WTC11 (cell line): ENCODE data around the gene ATP2B3. TPM values are rescaled to one million over a fixed set of nuclear protein-coding genes. Genes with fewer than 3 reads are reported as not detected.

Experiments
- ATAC-seq: fragments of 200-7000 bp; cut with Tn5 transposase; 2 replicates; pipeline ENCODE4 v1.10.0; 2021; ENCODE audit warnings: mild to moderate bottlenecking, moderate library complexity
- CTCF ChIA-PET: fragments of 300-600 bp; sonication (Branson Sonifier 250); formaldehyde crosslinking; loops from one replicate; lab custom pipeline; 2021; ENCODE audit warnings: antibody characterized with exemption; lab: Charles Lee
- POLR2A ChIA-PET: fragments of 350-600 bp; sonication (Branson Sonifier 250); formaldehyde crosslinking; loops from one replicate; lab custom pipeline; 2021; ENCODE audit warnings: antibody characterized with exemption; lab: Charles Lee
- DNase-seq: peaks from one replicate; pipeline ENCODE4 v3.0.0; 2021; ENCODE audit warnings: low spot score
- H3K27ac Mint-ChIP-seq: 2 replicates; pipeline ENCODE4 v1.8.0; 2021; ENCODE audit warnings: mixed read lengths
- H3K27me3 Mint-ChIP-seq: 2 replicates; pipeline ENCODE4 v1.8.0; 2021; ENCODE audit warnings: low read depth, mild to moderate bottlenecking, moderate library complexity, mixed read lengths
- H3K36me3 Mint-ChIP-seq: 2 replicates; pipeline ENCODE4 v1.8.0; 2021; ENCODE audit warnings: mixed read lengths
- H3K4me1 Mint-ChIP-seq: 2 replicates; pipeline ENCODE4 v1.8.0; 2022; ENCODE audit warnings: mixed read lengths
- H3K4me3 Mint-ChIP-seq: 2 replicates; pipeline ENCODE4 v1.8.0; 2021; ENCODE audit warnings: mild to moderate bottlenecking, moderate library complexity, mixed read lengths
- H3K9me3 Mint-ChIP-seq: 2 replicates; pipeline ENCODE4 v1.8.0; 2021; ENCODE audit warnings: mixed read lengths
- CDX4 ChIP-seq: fragments of 250-450 bp; sonication (Bioruptor Pico); IDR thresholded peaks from 2 replicates; pipeline ENCODE4 v1.9.0; 2021; ENCODE audit warnings: moderate library complexity, mild to moderate bottlenecking, inconsistent platforms, borderline replicate concordance
- CREB1 ChIP-seq: sonication (generic); formaldehyde crosslinking; IDR thresholded peaks from 2 replicates; pipeline ENCODE4 v1.8.0; 2023; ENCODE audit warnings: mild to moderate bottlenecking, missing genetic modification reagents
- ESRRA ChIP-seq: sonication (generic); formaldehyde crosslinking; IDR thresholded peaks from 2 replicates; pipeline ENCODE4 v1.8.1; 2022; ENCODE audit warnings: mild to moderate bottlenecking, missing genetic modification reagents, borderline replicate concordance
- FOXJ3 ChIP-seq: sonication (generic); formaldehyde crosslinking; IDR thresholded peaks from 2 replicates; pipeline ENCODE4 v1.9.0; 2021; ENCODE audit warnings: missing genetic modification reagents, mild to moderate bottlenecking, borderline replicate concordance
- FOXK1 ChIP-seq: sonication (generic); formaldehyde crosslinking; IDR thresholded peaks from 2 replicates; pipeline ENCODE4 v1.8.0; 2022; ENCODE audit warnings: mild to moderate bottlenecking, moderate library complexity, missing genetic modification reagents
- FOXP1 ChIP-seq: sonication (generic); formaldehyde crosslinking; IDR thresholded peaks from 2 replicates; pipeline ENCODE4 v1.8.0; 2022; ENCODE audit warnings: missing genetic modification reagents, mild to moderate bottlenecking, moderate library complexity, borderline replicate concordance
- FOXP4 ChIP-seq: sonication (generic); formaldehyde crosslinking; IDR thresholded peaks from 2 replicates; pipeline ENCODE4 v1.8.0; 2022; ENCODE audit warnings: mild to moderate bottlenecking, missing genetic modification reagents
- GABPB1 ChIP-seq: sonication (generic); formaldehyde crosslinking; IDR thresholded peaks from 2 replicates; pipeline ENCODE4 v1.8.1; 2023; ENCODE audit warnings: mild to moderate bottlenecking, missing genetic modification reagents
- JUN ChIP-seq: sonication (generic); formaldehyde crosslinking; IDR thresholded peaks from 2 replicates; pipeline ENCODE4 v1.8.0; 2023; ENCODE audit warnings: mild to moderate bottlenecking, missing genetic modification reagents
- MLX ChIP-seq: sonication (generic); formaldehyde crosslinking; IDR thresholded peaks from 2 replicates; pipeline ENCODE4 v1.8.1; 2023; ENCODE audit warnings: mild to moderate bottlenecking, missing genetic modification reagents, moderate library complexity
- MXD4 ChIP-seq: fragments of 250-450 bp; sonication (Bioruptor Pico); IDR thresholded peaks from 2 replicates; pipeline ENCODE4 v1.8.0; 2021; ENCODE audit warnings: mild to moderate bottlenecking, moderate library complexity, borderline replicate concordance
- NFATC4 ChIP-seq: fragments of 250-450 bp; sonication (Bioruptor Pico); IDR thresholded peaks from 2 replicates; pipeline ENCODE4 v1.9.0; 2021; ENCODE audit warnings: mild to moderate bottlenecking
- NR2C2 ChIP-seq: sonication (generic); formaldehyde crosslinking; IDR thresholded peaks from 2 replicates; pipeline ENCODE4 v1.8.0; 2022; ENCODE audit warnings: mild to moderate bottlenecking, missing genetic modification reagents
- PRRX2 ChIP-seq: fragments of 250-450 bp; sonication (Bioruptor Pico); IDR thresholded peaks from 2 replicates; pipeline ENCODE4 v1.8.0; 2021; ENCODE audit warnings: mild to moderate bottlenecking
- SMAD3 ChIP-seq: sonication (generic); formaldehyde crosslinking; IDR thresholded peaks from 2 replicates; pipeline ENCODE4 v1.8.0; 2022; ENCODE audit warnings: missing genetic modification reagents, mild to moderate bottlenecking, borderline replicate concordance
- SP1 ChIP-seq: sonication (generic); formaldehyde crosslinking; conservative IDR thresholded peaks from 2 replicates; pipeline ENCODE4 v1.8.1; 2022; ENCODE audit warnings: missing genetic modification reagents
- ZBTB21 ChIP-seq: sonication (generic); formaldehyde crosslinking; IDR thresholded peaks from 2 replicates; pipeline ENCODE4 v1.8.1; 2023; ENCODE audit warnings: mild to moderate bottlenecking, missing genetic modification reagents, borderline replicate concordance
- ZNF532 ChIP-seq: fragments of 250-450 bp; sonication (Bioruptor Pico); IDR thresholded peaks from 2 replicates; pipeline ENCODE4 v1.9.0; 2021; ENCODE audit warnings: mild to moderate bottlenecking, borderline replicate concordance
- ZSCAN18 ChIP-seq: fragments of 250-450 bp; sonication (Bioruptor Pico); IDR thresholded peaks from 2 replicates; pipeline ENCODE4 v2.1.2; 2022; ENCODE audit warnings: mild to moderate bottlenecking, moderate library complexity
- total RNA-seq: library from RNA; stranded (reverse); gene quantifications from 3 replicates; pipeline ENCODE4 v1.2.3, GENCODE V29; 2021

Gene ATP2B3
- total RNA-seq, 1 experiment from 2014 or later: 0.28 TPM

- DNase-seq (no peak), ATAC-seq (no peak)
- CTCF ChIA-PET: interaction anchor here (2.2 to 3.1 kb wide), 2 partner anchors 9 to 69 kb away, joined by 14 to 16 read pairs; no protein-coding TSS in a partner anchor
These were observed 83.5 kb downstream of the ATP2B3 start for GRCh38 chrX:153600921-153601320.

GRCh38 chrX:153601511-153602110 lies 84.2 kb downstream of the ATP2B3 start:
- H3K4me3 Mint-ChIP-seq: no peak overlapping the region
- TF ChIP-seq SP1 (CRISPR knock-in tag) (no peak), SMAD3 (CRISPR knock-in tag) (no peak), ZNF532 (no peak), FOXJ3 (CRISPR knock-in tag) (no peak), MLX (CRISPR knock-in tag) (no peak), CREB1 (CRISPR knock-in tag) (no peak), MXD4 (CRISPR knock-in tag) (no peak), ZSCAN18 (CRISPR knock-in tag) (no peak)
- TF ChIP-seq, all 79 proteins: peak for 0
- H3K27ac Mint-ChIP-seq: no peak overlapping the region
- no peaks in the 10 kb centered on the region for H3K9me3 Mint-ChIP-seq
- ChIA-PET POLR2A (no interaction called here), CTCF (interaction anchor here (1.3 to 2.2 kb wide), 4 partner anchors 8 to 68 kb away, joined by 3 to 16 read pairs (median 5); no protein-coding TSS in a partner anchor)
- ATAC-seq (no peak), DNase-seq (no peak)
- H3K36me3 Mint-ChIP-seq: no peaks in the 10 kb centered on the region
- peaks cover 13% of the 10 kb centered on the region for H3K4me1 Mint-ChIP-seq
- H3K27me3 Mint-ChIP-seq: peaks cover 8% of the 10 kb centered on the region

More at GRCh38 chrX:153600921-153601320, 83.5 kb downstream of the ATP2B3 start:
- Mint-ChIP-seq H3K9me3 (no peaks in the 10 kb centered on the region), H3K4me1 (peaks cover 13% of the 10 kb centered on the region), H3K36me3 (peaks cover under 1% of the 10 kb centered on the region), H3K4me3 (peak overlapping the region; percentile 69; the same call in 1 of the 2 replicates), H3K27ac (no peak overlapping the region), H3K27me3 (peaks cover 4% of the 10 kb centered on the region)
- TF ChIP-seq ZBTB21 (CRISPR knock-in tag): no peak
- TF ChIP-seq ESRRA (CRISPR knock-in tag): no peak
- no peak for TF ChIP-seq NFATC4 (CRISPR knock-in tag)
- TF ChIP-seq SMAD3 (CRISPR knock-in tag): no peak
- POLR2A ChIA-PET: no interaction called here

- Mint-ChIP-seq H3K27me3 (peaks cover 16% of the 10 kb centered on the region), H3K4me3 (no peak overlapping the region), H3K9me3 (no peaks in the 10 kb centered on the region), H3K36me3 (no peaks in the 10 kb centered on the region), H3K4me1 (peaks cover 12% of the 10 kb centered on the region), H3K27ac (no peak overlapping the region)
- ATAC-seq (no peak), DNase-seq (no peak)
- POLR2A ChIA-PET: no interaction called here
- CTCF ChIA-PET: interaction anchor here (1.3 to 1.9 kb wide), 3 partner anchors 34 to 67 kb away, joined by 3 to 6 read pairs (median 4); no protein-coding TSS in a partner anchor
- TF ChIP-seq MXD4 (CRISPR knock-in tag) (no peak), CDX4 (CRISPR knock-in tag) (no peak), PRRX2 (CRISPR knock-in tag) (no peak), JUN (CRISPR knock-in tag) (no peak), ZSCAN18 (CRISPR knock-in tag) (no peak), FOXJ3 (CRISPR knock-in tag) (no peak), NR2C2 (no peak), GABPB1 (CRISPR knock-in tag) (no peak), FOXP1 (no peak), ESRRA (CRISPR knock-in tag) (no peak), FOXP4 (CRISPR knock-in tag) (no peak), FOXK1 (no peak)
These were observed 85.2 kb downstream of the ATP2B3 start for GRCh38 chrX:153602601-153603000.
